GM13976 (cell line): ENCODE data around the gene LEO1.
"Not testable (repeated sequence)": the region's sequence is repeated elsewhere in the genome, so short reads cannot be mapped to it uniquely, and the experiment has no call there.

ENCODE experiments used
- DNase-seq: peaks from one replicate; pipeline ENCODE4 v3.0.0; 2012; ENCODE audit warnings: low spot score
- CTCF ChIP-seq: IDR thresholded peaks from 2 replicates; pipeline ENCODE4 v1.5.1; 2012; ENCODE audit warnings: borderline replicate concordance, mild to moderate bottlenecking; ENCODE audit not compliant: insufficient read depth; ENCODE audit errors: extremely low read depth, missing control alignments, control extremely low read depth
- in situ Hi-C: fragments of 300-500 bp; cut with MboI; formaldehyde crosslinking; loops from one replicate; pipeline ENCODE4 v1.12.0; 2022; ENCODE audit warnings: low sequenced_read_pairs, mixed read lengths, inconsistent platforms; ENCODE audit not compliant: unreplicated experiment

The LEO1 gene

DNA sequence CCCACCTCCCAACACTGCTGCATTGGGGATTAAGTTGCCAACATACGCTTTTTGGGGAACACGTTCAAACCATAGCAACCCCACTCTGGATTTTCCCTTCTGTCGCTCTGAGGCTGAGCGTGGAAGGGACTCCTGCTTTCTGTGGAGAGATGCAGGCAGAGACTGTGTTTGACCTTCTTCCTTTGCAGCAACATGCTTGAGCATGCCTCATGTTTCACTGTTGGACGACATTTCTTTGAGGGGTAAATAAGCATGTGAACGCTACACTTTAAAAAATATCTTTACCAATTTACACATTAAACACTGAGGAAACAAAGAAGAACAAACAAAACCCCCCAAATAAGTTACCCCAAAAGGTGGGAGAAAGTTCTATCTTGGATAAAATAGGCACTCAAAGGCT, 33.2 kb upstream of the LEO1 start:
- in situ Hi-C loops: no loop called here
- no peak for TF ChIP-seq CTCF
- no peak for DNase-seq

- in situ Hi-C loops: no loop called here
- DNase-seq: no peak
- no peak for TF ChIP-seq CTCF
Measured at GRCh38 chr15:52003710-52004109, 32.1 kb upstream of the LEO1 start.

DNA sequence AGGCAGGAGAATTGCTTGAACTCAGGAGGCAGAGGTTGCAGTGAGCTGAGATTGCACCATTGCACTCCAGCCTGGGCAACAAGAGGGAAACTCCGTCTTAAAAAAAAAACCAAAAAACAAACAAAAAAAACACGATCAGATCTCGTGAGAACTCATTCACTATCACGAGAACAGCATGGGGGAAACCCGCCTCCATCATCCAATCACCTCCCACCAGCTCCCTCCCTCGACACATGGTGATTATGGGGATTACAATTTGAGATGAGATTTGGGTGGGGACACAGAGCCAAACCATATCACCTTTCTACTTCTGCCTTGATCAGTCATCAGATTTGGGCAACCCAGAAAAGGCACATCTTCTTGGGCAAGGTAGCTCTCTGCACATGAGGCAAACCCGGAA, 31.5 kb upstream of the LEO1 start:
- DNase-seq, in situ Hi-C loops: not testable (repeated sequence)

DNA sequence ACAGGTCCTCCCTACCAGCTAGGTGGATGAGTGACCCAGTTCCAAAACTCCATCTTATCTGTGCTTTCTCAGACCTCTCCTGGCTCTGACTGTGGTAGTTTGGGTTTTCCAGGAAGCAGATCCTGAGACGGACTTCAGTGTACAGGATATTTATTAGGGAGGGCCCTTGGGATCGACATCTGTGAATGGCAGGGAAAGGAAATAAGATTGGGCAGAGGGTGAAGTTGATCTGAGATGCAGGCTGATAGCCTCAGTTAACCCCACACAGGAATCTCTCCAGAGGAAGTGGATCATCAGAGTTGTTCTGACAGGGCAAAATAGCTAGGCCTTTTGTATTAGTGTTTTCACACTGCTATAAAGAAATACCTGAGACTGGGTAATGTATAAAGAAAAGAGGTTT, 30.8 kb upstream of the LEO1 start:
- in situ Hi-C loops: no loop called here
- DNase-seq: no peak
- TF ChIP-seq CTCF: no peak

DNA sequence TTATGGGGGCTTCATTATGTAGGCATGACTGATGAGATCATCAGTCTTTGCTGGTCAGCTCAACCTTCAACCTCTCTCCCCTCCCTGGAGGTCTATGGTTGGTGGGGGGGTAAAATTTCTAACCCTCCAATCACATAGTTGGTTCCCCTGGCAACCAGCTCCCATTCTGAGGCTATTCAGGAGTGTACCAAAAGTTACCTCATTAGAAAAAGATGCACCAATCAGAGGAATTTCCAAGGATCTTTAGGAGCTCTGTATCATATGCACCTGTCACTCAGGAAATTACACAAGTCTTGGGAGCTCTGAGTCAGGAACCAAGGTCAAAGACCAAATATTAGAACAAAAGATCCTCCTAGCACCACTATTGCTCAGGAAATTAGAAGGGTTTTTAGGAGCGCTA, 21.4 kb upstream of the LEO1 start:
- DNase-seq: no peak
- in situ Hi-C loops: no loop called here
- no peak for TF ChIP-seq CTCF

DNA sequence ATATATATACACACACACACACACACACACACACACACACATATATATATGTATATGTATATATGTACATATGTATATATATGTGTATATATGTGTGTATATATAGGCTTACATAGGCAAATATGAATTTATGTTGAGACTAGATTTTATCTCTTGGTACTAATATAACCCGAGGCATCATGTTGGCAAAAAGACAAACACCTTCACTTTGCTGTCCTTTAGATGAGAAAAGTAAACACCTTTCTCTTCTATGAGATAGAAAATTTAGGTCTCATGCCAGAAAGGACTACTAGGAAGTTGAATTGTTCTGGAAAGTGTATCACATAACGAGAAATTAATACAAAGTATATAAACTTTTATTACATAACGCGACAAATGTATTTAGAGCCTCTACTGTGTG, 19.6 kb upstream of the LEO1 start:
- TF ChIP-seq CTCF: no peak
- DNase-seq: no peak
- in situ Hi-C loops: no loop called here

- DNase-seq: no peak
- in situ Hi-C loops: loop anchor here (10.0 kb wide), 1 partner anchor 152 kb away; no protein-coding TSS in a partner anchor
- TF ChIP-seq CTCF: no peak
Measured at GRCh38 chr15:51982770-51983103, 11.2 kb upstream of the LEO1 start.
